Activated CD4-positive, alpha-beta memory T cell treated with anti-CD3 and anti-CD28 coated beads for 36 hours (primary cell): Measurements from ENCODE around the gene PPM1H. TPM values are rescaled to one million over a fixed set of nuclear protein-coding genes. Genes with fewer than 3 reads are reported as not detected.

Experiments
- CTCF ChIA-PET: fragments of 350-600 bp; sonication (Branson Sonifier 250); formaldehyde crosslinking; loops from one replicate; lab custom pipeline; 2021; ENCODE audit warnings: antibody characterized with exemption, inconsistent platforms; lab: Charles Lee
- POLR2A ChIA-PET: fragments of 350-600 bp; sonication (Branson Sonifier 250); formaldehyde crosslinking; loops from one replicate; lab custom pipeline; 2021; ENCODE audit warnings: antibody characterized with exemption; lab: Charles Lee
- DNase-seq: peaks from one replicate; pipeline ENCODE4 v3.0.0-alpha.2; 2020
- H3K27ac Mint-ChIP-seq: one replicate; pipeline ENCODE4 v1.8.0; 2021; ENCODE audit warnings: mixed read lengths
- H3K27me3 Mint-ChIP-seq: one replicate; pipeline ENCODE4 v1.8.0; 2021; ENCODE audit warnings: mixed read lengths
- H3K36me3 Mint-ChIP-seq: one replicate; pipeline ENCODE4 v1.8.0; 2021; ENCODE audit warnings: mixed read lengths
- H3K4me1 Mint-ChIP-seq: one replicate; pipeline ENCODE4 v1.8.0; 2021; ENCODE audit warnings: low read depth, mixed read lengths
- H3K4me3 Mint-ChIP-seq: one replicate; pipeline ENCODE4 v1.8.0; 2021; ENCODE audit warnings: mild to moderate bottlenecking, mixed read lengths
- H3K9me3 Mint-ChIP-seq: one replicate; pipeline ENCODE4 v1.8.0; 2021; ENCODE audit warnings: mixed read lengths
- intact Hi-C: fragments of 100-400 bp; cut with micrococcal nuclease; formaldehyde crosslinking; loops from one replicate; pipeline ENCODE4 v1.15.1; 2023
- total RNA-seq, 2 experiments: library from RNA; stranded (reverse); gene quantifications; one replicate each; pipeline ENCODE4 v1.2.3, GENCODE V29; 2021

PPM1H gene
- total RNA-seq, 2 experiments from 2014 or later = not detected

DNA sequence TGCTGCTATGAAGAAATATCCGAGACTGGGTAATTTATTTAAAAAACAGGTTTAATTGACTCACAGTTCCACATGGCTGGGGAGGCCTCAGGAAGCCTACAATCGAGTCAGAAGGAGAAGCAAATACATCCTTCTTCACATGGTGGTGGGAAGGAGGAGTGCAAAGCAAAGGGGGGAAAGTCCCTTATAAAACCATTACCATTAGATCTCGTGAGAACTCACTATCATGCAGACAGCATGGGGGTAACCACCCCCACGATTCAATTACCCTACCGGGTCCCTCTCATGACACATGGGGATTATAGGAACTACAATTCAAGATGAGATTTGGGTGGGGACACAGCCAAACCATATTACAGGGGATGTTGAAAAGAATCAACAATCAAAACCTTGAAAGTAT, 74.9 kb downstream of the PPM1H start:
- no peak for DNase-seq
- Mint-ChIP-seq H3K9me3 (no peaks in the 10 kb centered on the region), H3K27ac (no peak overlapping the region), H3K36me3 (no peaks in the 10 kb centered on the region), H3K4me3 (no peak overlapping the region), H3K4me1 (no peaks in the 10 kb centered on the region), H3K27me3 (peaks cover 7% of the 10 kb centered on the region)
- POLR2A ChIA-PET = no interaction called here
- intact Hi-C loops = no loop called here
- CTCF ChIA-PET = no interaction called here

DNA sequence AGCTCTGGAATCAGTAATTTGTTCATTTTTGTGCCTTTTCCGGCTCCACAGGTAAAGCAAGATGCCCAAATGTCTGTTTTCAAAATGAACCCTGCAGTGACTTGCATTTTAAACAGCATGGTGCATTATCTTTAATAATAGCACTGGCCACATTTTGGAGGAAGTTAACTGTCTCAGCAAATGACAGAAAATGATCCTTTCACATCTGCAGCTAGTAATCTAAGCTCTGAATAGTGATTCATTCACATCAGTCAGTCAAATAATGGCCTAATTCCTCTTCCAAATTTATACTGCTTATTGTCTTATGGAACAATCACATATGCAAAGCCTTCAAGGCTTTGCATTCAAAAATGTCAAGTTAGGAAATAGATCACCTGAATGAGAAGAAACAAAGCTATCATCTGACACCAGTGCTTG, 75.6 kb downstream of the PPM1H start:
- Mint-ChIP-seq H3K9me3 (no peaks in the 10 kb centered on the region), H3K4me1 (no peaks in the 10 kb centered on the region), H3K4me3 (no peak overlapping the region), H3K27ac (no peak overlapping the region), H3K27me3 (peaks cover 7% of the 10 kb centered on the region), H3K36me3 (no peaks in the 10 kb centered on the region)
- ChIA-PET POLR2A (no interaction called here), CTCF (no interaction called here)
- no peak for DNase-seq
- intact Hi-C loops = no loop called here

DNA sequence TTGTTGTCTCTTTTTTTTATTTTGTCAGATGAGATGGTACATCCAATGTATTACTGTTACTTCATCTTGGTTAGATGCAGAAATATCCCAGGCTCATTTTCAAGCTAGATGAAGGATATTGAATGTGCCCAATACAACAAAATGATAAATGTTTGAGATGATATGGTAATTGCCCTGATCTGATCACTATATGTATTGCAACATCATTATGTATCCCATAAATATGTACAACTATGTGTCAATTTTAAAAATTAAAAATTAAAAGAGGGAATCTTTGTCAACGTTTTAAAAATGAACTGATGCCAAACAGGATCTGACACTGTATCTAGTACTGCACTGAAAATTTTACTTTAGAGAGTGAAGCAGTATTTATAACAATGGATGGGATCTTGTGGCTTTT, 78.5 kb downstream of the PPM1H start:
- intact Hi-C loops = no loop called here
- Mint-ChIP-seq H3K9me3 (no peaks in the 10 kb centered on the region), H3K36me3 (no peaks in the 10 kb centered on the region), H3K4me3 (no peak overlapping the region), H3K27me3 (peaks cover 9% of the 10 kb centered on the region), H3K4me1 (no peaks in the 10 kb centered on the region), H3K27ac (no peak overlapping the region)
- CTCF ChIA-PET = no interaction called here
- POLR2A ChIA-PET = no interaction called here
- no peak for DNase-seq

DNA sequence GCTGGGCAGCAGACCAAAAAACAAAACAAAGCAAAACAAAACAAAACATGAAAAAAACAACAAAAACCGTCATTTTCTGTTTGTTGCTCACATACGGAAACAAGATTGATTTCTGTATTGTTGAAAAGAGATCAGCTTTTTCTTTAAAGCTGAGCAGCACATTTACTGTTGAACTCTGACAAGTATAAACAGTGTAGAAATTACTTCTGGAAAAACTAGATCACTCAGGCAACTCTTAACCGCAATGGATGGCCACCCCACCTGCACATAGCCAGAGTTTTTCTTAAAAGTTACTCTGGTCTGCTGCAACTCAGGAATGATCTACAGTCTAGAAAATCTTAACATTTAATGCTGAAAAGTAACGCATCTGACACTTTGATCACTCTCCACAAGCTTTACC, 80.9 kb downstream of the PPM1H start:
- intact Hi-C loops = no loop called here
- H3K27me3 Mint-ChIP-seq = peaks cover 8% of the 10 kb centered on the region
- POLR2A ChIA-PET = no interaction called here
- DNase-seq = no peak
- no peaks in the 10 kb centered on the region for H3K9me3 Mint-ChIP-seq
- H3K36me3 Mint-ChIP-seq = no peaks in the 10 kb centered on the region
- no peaks in the 10 kb centered on the region for H3K4me1 Mint-ChIP-seq
- no peak overlapping the region for H3K27ac Mint-ChIP-seq
- CTCF ChIA-PET = no interaction called here
- no peak overlapping the region for H3K4me3 Mint-ChIP-seq

DNA sequence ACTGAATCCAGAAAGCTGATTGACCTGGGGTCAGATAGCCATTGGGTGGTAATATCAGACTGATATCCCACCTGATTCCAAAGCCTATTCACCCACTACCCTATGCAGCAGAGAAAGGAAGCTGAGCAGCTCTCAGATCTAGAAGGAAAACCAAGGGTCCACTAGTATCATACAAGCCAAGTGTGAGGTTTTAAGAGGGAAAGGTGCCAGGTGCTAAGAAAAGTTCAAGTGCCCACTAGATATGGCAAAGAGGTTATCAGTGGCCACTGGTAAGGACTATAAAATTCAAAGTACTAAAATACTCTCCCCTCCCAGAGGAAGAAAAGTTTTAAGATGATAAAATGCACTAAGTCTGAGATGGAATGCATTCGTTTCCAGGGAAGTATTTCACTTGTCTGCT, 85.6 kb downstream of the PPM1H start:
- no peak for DNase-seq
- ChIA-PET POLR2A (no interaction called here), CTCF (no interaction called here)
- intact Hi-C loops = no loop called here
- no peaks in the 10 kb centered on the region for H3K36me3 Mint-ChIP-seq
- no peak overlapping the region for H3K4me3 Mint-ChIP-seq
- no peaks in the 10 kb centered on the region for H3K4me1 Mint-ChIP-seq
- H3K27ac Mint-ChIP-seq = no peak overlapping the region
- H3K9me3 Mint-ChIP-seq = no peaks in the 10 kb centered on the region
- peaks cover 10% of the 10 kb centered on the region for H3K27me3 Mint-ChIP-seq

DNA sequence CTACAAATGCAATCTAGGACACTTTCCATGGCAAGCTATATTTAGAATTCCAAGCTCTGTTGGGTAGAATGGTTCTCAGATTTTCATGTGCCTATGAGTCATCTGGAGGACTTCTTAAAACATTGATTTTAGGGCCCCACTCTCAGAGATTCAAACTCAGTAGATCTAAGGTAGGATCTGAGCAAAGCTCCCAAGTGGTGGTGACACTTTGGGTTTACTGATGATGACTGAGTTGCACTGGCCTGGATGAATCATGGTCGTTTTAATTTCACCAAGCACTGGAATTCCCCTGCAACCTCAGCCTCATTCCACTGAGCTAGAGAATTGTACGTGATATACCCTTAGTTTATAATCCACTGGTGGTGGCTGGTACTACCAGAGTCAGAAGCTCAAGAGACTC, 86.5 kb downstream of the PPM1H start:
- intact Hi-C loops = no loop called here
- CTCF ChIA-PET = no interaction called here

DNA sequence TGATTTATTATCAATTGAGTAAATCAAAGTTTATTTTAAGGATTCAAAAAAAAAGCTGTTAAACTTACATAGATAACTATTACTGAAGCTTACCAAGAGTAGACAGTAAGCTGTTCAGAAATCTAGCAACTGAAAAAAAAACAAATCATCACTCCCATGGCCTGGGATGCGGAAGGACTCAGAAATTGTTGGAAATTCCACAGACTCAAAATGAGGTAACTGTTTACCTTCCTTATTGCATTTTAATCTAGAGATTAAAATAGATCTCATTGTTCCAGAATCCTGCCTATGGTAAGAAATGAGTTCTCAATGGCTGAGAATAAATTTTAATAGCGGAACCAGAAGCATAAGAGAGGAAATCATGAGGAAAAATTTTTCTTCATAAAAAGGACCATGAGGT, 87.2 kb downstream of the PPM1H start:
- Mint-ChIP-seq H3K9me3 (no peaks in the 10 kb centered on the region), H3K36me3 (no peaks in the 10 kb centered on the region), H3K27ac (no peak overlapping the region), H3K27me3 (peaks cover 7% of the 10 kb centered on the region), H3K4me1 (no peaks in the 10 kb centered on the region), H3K4me3 (no peak overlapping the region)
- ChIA-PET CTCF (no interaction called here), POLR2A (no interaction called here)
- intact Hi-C loops = no loop called here
- DNase-seq = no peak

More for the DNA sequence above, 86.5 kb downstream of the PPM1H start:
- no peaks in the 10 kb centered on the region for H3K9me3 Mint-ChIP-seq
- H3K27me3 Mint-ChIP-seq = peaks cover 10% of the 10 kb centered on the region
- POLR2A ChIA-PET = no interaction called here
- no peaks in the 10 kb centered on the region for H3K36me3 Mint-ChIP-seq
- DNase-seq = peak; percentile 44
- H3K4me1 Mint-ChIP-seq = no peaks in the 10 kb centered on the region
- H3K27ac Mint-ChIP-seq = no peak overlapping the region
- no peak overlapping the region for H3K4me3 Mint-ChIP-seq

DNA sequence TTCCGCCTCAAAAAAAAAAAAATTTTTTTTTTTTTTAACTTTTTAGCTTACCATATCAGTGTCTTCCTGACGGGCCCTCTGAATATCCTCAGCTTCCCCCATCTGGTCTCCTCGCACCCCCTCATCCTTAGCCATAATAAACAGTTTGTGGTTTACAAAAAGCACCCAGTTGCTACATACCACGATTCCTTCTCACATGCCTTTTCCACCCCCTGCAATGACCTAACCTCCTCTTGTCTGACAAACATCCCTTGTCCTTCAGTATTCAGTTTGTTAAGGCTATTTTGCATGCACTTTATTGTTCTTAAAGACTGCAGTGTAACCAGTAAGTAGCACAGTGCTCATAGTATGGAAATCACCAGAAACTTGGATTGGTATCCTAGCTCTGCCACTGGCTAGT, 88.5 kb downstream of the PPM1H start:
- H3K27ac Mint-ChIP-seq = no peak overlapping the region
- H3K36me3 Mint-ChIP-seq = no peaks in the 10 kb centered on the region
- no peak overlapping the region for H3K4me3 Mint-ChIP-seq
- no peaks in the 10 kb centered on the region for H3K4me1 Mint-ChIP-seq
- CTCF ChIA-PET = no interaction called here
- DNase-seq = no peak
- H3K27me3 Mint-ChIP-seq = peaks cover 7% of the 10 kb centered on the region
- no peaks in the 10 kb centered on the region for H3K9me3 Mint-ChIP-seq
- POLR2A ChIA-PET = no interaction called here
- intact Hi-C loops = no loop called here

DNA sequence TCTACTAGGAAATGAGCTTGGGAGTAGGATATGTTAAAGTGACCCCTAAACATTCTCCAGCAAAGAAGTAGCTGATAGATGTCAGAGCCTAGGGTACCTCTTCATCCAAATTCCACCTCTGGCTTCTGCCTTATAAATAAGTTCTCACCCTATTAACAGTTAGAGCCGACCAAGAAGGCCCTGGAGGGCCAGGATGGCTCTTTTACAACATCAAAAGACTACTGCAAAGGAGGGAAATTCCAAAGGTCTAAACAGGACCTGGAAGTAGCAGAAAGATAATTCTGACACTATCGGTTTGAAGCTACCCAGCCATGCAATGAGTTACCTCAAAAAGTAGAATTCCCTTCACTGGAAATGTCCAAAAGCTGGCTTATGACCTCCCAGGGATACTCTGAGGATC, 90.0 kb downstream of the PPM1H start:
- POLR2A ChIA-PET = no interaction called here
- Mint-ChIP-seq H3K27ac (no peak overlapping the region), H3K36me3 (no peaks in the 10 kb centered on the region), H3K9me3 (no peaks in the 10 kb centered on the region), H3K27me3 (peaks cover 9% of the 10 kb centered on the region), H3K4me3 (no peak overlapping the region), H3K4me1 (no peaks in the 10 kb centered on the region)
- no peak for DNase-seq
- CTCF ChIA-PET = interaction anchor here (0.6 to 0.7 kb wide), 2 partner anchors 11 to 1951 kb away, joined by 3 read pairs; no protein-coding TSS in a partner anchor
- intact Hi-C loops = no loop called here

DNA sequence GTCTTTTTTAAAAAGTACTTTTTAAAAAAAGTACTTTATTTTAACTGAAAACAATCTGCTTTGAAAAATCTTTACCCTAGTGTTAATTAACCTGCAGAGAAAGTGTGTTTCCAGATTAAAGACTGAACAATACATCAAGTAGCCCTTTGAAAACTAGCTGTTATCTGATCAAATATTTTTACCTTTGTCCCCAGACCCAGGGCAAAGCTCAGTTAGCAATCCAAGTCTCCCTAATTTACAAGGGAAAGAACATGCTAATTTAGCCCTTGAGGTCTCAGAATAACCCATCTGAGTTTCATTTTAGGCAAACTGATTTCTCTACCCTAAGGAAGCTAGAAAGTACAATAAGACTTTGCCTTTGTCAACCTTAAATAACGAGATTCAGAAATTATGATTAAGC, 91.2 kb downstream of the PPM1H start:
- Mint-ChIP-seq H3K9me3 (no peaks in the 10 kb centered on the region), H3K4me1 (no peaks in the 10 kb centered on the region), H3K36me3 (no peaks in the 10 kb centered on the region), H3K27ac (no peak overlapping the region), H3K27me3 (peaks cover 12% of the 10 kb centered on the region), H3K4me3 (no peak overlapping the region)
- intact Hi-C loops = no loop called here
- ChIA-PET POLR2A (no interaction called here), CTCF (no interaction called here)
- DNase-seq = no peak

DNA sequence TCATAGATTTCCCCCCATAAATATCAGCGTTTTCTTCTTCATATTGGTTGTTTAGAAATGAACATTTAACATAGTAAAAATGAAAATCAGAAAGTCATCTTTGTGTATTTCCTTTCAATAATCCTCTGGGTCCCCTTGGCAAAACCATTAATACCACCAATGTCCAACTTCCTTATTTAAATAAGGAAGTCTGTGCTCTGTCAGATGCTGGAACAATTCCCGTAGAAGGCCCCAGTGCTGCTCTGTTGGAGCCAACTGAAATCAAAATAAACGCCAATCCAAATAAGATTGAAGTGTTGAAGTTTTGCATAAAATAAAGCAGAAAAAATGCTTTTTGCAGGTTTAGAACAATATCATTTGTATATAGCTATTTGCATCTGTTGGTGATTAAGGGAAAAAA, 93.1 kb downstream of the PPM1H start:
- POLR2A ChIA-PET = no interaction called here
- Mint-ChIP-seq H3K27me3 (peaks cover 9% of the 10 kb centered on the region), H3K36me3 (no peaks in the 10 kb centered on the region), H3K4me3 (no peak overlapping the region), H3K4me1 (no peaks in the 10 kb centered on the region), H3K9me3 (no peaks in the 10 kb centered on the region), H3K27ac (no peak overlapping the region)
- intact Hi-C loops = no loop called here
- CTCF ChIA-PET = no interaction called here
- DNase-seq = no peak

DNA sequence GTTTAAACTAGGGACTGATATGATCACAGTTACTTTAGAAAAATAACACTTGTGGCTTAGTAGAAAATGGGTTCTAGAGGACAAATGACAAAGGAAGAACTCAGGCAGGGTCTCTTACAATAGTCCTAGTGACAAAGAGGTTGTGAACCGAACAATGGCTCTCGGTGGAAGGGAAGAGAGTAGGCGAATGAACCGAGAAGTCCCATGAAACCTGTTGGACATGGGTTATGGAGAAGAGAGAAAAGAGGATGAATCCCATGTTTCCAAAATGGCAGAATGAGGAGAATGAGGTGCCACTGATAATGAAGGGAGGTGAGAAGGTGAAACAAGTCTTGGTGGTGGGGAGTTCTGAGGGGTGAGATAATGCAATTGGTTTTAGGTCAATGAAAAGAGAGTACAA, 94.1 kb downstream of the PPM1H start:
- CTCF ChIA-PET = no interaction called here
- Mint-ChIP-seq H3K27me3 (peaks cover 5% of the 10 kb centered on the region), H3K9me3 (no peaks in the 10 kb centered on the region), H3K27ac (no peak overlapping the region), H3K4me1 (no peaks in the 10 kb centered on the region), H3K36me3 (no peaks in the 10 kb centered on the region), H3K4me3 (no peak overlapping the region)
- intact Hi-C loops = no loop called here
- DNase-seq = no peak
- POLR2A ChIA-PET = no interaction called here

DNA sequence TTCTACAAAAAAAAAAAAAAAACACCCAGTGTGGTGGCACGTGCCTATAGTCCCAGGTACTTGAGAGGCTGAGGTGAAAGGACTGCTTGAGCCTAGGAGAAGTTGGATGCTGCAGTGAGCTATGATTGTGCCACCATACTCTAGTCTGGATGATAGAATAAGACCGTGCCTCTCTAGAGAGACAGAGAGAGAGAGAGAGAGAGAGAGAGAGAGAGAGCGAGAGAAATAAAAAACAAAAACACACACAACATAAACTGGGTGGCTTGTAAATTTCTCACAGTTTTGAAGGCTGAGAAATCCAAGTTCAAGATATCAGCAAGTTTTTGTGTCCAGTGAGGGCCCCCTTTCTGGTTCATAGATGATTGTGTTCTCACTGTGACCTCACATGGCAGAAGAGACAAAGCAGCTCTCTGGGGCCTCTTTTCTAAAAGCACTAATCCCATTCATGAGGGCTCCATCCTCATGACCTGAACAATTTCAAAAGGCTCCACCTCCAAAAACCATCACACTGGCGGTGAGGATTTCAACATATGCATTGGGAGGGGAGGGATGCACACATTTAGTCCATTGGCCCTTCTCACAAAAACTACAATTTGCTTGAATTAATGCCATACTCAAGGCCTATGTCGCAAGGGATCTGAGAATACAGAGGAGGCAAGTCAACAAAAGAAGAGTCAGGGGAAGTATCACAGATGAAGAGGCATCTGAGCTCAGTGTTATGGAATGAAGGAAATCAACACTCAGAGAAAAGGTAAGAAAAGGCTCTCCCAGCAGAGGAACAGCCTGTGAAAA, 94.9 kb downstream of the PPM1H start:
- ChIA-PET POLR2A (no interaction called here), CTCF (no interaction called here)
- intact Hi-C loops = no loop called here
- H3K36me3 Mint-ChIP-seq = no peaks in the 10 kb centered on the region
- H3K9me3 Mint-ChIP-seq = no peaks in the 10 kb centered on the region
- no peak overlapping the region for H3K4me3 Mint-ChIP-seq
- H3K27me3 Mint-ChIP-seq = peaks cover 5% of the 10 kb centered on the region
- DNase-seq = no peak
- no peaks in the 10 kb centered on the region for H3K4me1 Mint-ChIP-seq
- H3K27ac Mint-ChIP-seq = no peak overlapping the region
